Measurements from ENCODE around the gene CHN1.

CHN1 gene

GRCh38 chr2:175004980-175005732 is at the start of gene CHN1:
Gene CHN1 (minus strand): TSS chr2:175005381. CDS start chr2:175004912, 469 bp downstream.
- peak; percentile 55 for DNase-seq (ENCODE audit: low read depth)

DNA sequence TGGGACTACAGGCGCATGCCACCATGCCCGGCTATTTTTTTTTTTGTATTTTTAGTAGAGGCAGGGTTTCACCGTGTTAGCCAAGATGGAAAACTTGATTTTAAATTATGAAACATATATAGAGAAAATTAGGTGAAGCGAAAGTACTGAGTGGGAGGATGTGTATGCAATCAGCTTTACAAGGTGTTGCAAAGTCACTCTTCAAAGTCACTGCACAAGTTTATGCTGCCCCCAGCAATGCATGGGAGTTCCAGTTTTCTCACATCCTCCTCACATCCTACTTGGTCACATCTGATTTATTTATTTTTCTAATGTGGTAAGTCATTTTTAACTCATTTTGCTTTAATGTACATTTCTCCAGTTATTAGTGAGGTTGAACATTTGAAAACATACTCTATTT is 49.2 kb upstream of the CHN1 start:
- no peak for DNase-seq (ENCODE audit: low read depth)

GRCh38 chr2:175049661-175050060 is 44.5 kb upstream of the CHN1 start:
- no peak for DNase-seq (ENCODE audit: low read depth)

DNA sequence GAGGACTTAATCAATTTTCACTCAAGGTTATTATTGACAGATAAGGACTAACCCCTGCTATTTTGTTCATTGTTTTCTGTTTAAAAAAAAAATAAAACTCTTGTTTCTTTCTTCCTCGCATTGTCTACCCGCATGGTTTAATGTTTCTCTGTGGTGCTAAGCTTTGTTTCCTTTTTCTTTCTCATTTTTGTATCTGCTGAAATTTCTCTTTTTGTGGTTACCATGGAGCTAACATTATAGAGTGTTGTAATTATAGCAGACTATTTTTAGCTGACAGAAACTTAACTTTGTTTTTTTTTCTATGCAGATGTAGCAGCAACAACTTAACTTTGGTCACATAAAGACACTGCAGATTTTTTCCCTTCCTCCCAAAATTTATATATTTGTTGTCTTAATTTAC is 43.1 kb upstream of the CHN1 start:
- no peak for DNase-seq (ENCODE audit: low read depth)

DNA sequence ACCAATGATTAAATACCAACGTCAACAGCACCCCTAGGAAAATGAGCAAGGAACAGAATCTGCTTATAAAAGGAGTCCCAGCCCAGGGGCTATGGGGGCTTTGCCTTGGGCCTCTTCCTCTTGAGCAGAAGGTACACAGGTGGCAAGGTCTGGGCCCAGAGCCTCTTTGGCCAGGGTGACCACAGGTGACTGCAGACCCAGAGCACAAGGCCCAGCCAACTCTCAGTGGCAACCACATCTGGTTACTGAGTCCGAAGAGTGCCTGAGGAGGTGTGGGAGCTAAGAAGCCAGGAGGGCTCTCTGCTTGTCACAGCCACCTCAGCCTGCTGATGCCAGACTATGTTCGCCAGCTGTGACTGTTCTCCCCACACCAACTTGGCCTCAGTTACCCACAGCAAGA is 34.3 kb upstream of the CHN1 start:
- DNase-seq (ENCODE audit: low read depth), result no peak

DNA sequence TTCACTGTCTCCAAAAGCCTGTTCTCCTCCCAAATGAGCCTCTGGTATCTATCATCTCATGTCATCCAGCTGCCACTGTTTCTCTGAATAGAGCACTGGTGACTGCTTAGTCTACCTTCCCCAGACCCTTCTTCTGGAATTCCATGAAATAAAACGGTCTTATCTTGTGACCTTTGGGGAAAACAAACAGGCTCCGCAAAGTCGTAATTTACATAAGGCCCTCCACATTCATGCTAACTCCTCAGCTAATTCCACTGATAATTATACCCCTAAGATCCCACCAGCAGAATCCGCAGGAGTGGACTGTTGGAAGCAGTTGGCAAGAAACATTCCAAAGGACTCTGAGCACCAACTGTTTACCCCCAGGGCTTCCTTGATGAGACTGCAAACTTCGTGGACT is 33.9 kb upstream of the CHN1 start:
- no peak for DNase-seq (ENCODE audit: low read depth)

- DNase-seq (ENCODE audit: low read depth), result no peak
These were observed 32.8 kb upstream of the CHN1 start for GRCh38 chr2:175037941-175038340.

DNA sequence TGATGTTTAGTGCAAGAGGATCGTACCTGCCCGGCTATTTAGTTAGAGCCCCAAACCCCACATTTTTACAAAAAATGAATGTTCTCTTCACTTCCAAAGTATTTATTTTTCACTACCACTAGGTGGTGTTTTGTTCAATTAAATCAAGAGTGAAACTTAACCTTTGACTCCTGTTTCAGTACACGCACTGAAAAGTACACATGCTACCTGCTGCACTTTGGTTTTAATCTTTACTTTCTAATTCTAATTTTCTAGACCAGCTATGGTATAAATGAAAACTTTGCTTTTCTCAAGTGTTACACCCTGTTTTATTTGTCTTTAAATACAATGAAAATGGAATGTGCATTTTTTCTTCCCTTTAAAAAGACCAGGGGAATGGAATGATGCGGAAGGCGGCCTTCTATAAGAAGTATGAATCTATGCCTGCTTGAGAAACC is 31.4 kb upstream of the CHN1 start:
- no peak for DNase-seq (ENCODE audit: low read depth)

DNA sequence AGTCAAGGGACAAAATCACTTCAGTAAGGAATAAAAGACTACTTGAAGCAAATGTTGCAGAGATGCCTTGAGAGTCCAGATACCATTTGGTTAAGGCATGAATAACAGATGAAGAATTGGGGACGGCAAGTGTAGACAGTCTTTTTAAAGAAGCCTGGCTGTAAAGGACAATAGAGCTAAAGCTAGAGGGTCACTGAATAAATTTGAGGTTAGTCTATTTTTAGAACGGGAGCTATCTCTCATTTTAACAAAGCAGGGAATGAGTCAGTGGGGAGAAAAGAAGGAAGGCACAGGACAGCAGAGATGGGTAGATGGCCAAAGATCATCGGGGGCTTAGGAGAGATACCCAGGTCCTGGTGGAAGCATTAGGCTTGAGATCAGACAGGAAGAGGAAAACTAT is 30.6 kb upstream of the CHN1 start:
- DNase-seq (ENCODE audit: low read depth), result no peak

DNA sequence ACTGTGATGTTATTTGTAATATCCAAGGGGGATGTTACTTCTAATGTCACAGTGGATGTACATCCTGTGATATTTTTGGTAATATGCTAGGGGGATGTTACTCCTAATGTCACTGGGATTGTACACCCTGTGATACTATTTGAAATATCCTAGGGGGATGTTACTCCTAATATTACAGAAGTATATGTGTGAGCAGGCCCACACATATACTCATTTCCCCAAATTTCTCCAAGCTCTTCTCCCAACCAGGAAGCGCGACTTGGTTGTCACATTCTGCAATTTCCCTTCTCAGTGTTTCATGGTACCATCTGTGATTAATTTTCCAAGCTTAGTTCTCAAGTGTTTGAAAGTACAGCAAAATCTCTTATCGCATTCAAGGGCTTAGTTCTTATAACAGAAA is 29.5 kb upstream of the CHN1 start:
- no peak for DNase-seq (ENCODE audit: low read depth)

- no peak for DNase-seq (ENCODE audit: low read depth)
These were observed 25.4 kb upstream of the CHN1 start for GRCh38 chr2:175030380-175031271.

DNA sequence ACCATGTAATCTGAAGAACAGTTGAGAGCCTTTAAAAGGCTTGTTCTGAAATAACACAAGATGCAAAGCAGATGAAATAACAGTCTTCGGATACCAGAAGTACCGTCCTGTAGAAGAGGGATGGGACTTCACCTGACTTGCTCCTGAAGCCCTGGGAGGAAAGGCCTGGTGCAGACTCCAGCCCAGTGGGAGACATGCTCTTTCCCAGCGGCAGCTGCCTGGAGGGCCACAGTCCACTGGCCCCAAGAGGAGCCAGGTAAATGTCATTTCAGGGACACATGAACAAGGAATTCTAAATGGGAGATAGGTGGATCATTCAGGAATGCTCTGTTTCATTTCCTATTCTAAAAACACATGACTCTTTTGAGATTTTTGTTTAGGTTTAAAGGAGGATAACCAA is 22.6 kb upstream of the CHN1 start:
- no peak for DNase-seq (ENCODE audit: low read depth)

DNA sequence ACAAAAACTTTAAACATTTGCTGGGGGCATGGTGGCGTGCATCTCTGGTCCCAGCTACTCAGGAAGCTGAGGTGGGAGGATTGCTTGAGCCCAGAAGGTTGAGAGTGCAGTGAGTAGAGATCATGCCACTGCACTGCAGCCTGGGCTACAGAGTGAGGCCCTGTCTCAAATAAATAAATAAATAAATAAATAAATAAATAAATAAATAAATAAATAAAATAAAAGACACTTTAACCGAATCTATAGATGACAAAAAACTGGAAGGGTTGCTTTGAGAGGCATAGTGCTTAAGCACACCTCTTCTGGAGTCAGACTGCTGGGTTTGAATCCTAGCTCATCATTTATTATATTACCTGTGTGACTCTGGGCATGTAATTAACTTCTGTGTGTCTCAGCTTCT is 21.2 kb upstream of the CHN1 start:
- no peak for DNase-seq (ENCODE audit: low read depth)

- no peak for DNase-seq (ENCODE audit: low read depth)
These were observed 20.8 kb upstream of the CHN1 start for GRCh38 chr2:175025946-175026345.

DNA sequence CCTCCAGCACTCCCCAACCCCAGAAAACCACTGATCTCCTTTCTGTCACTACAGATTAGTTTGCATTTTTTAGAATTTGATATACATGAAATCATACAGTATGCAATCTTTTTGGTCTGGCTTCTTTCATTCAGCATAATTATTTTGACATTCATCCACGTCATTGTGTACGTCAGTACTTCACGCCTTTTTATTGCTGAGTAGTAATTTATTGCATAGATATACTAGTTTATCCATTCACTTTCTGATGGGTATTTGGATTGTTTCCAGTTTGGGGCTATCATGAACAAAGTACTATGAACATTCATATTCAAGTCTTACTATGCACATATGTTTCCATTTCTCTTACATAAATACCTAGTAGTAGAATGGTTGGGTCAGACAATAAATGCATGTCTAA is 20.1 kb upstream of the CHN1 start:
- DNase-seq (ENCODE audit: low read depth), result no peak

- DNase-seq (ENCODE audit: low read depth), result no peak
These were observed 17.7 kb upstream of the CHN1 start for GRCh38 chr2:175022923-175023322.

DNA sequence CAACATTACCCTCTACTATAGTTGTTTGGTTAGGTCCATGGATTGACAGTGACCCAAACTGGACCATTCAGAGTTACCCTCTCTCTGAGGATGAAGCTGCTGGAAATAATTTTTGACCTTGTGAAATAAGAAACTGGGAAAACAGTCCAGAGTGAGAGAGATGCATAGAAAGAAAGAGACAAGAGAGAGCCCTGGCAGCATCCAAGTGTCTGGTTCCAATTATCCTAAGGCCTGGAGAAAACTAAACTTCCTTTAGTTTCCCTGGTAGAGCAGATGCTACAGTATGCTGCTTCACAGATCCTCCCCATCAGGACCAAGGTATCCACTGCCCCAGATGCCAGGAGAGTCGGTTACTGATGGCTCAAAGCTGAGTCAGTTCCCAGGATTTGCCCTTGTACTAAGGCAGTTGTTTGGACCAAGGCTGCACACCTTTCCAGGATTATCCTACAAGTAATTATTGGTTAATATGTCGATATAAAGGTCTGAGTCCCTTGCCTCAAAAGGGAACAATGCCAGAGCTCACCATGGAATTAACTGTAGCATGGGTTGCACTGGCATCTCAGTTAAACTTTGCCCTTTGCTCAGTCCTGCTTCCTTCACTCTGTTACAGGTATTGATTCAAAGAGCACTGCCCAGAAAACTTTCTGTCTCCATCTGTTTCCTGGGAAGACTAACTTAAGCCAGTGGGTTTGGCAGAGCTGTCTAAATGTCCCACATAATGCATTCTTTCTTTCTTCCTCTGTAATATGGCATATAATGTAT is 14.6 kb upstream of the CHN1 start:
- DNase-seq (ENCODE audit: low read depth), result no peak

DNA sequence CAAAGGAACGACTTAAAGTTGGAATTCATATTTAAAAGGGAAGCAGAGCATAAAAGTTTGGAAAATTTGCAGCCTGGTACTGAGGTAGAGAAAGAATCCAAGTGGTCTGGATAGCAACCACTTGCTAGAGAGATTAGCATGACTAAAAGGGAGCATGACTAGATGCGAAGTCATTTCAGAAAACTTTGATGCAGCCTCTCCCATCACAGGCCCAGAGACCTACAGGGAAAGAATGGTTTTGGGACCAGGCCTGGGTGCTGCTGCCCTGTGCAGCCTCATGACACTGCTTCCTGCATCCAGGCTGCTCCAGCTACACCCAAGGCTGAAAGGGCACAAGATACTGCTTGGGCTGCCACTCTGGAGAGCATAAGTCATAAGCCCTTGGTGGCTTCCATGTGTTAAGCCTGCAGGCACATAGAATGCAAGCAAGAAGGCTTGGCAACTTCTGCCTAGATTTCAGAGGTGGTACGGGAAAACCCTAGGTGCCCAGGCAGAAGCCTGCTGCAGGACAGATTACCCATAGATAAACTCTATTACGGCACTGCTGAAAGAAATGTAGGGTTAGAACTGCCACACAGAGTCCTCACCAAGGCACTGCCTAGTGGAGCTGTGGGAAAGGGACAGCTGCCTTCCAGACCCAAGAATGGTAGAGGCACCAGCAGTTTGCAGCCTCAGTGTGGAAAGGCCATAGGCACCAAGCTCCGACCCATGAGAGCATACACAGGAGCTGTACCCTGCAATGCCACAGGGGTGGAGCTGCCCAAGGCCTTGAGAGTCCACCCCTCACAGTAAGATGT is 12.6 kb upstream of the CHN1 start:
- no peak for DNase-seq (ENCODE audit: low read depth)

DNA sequence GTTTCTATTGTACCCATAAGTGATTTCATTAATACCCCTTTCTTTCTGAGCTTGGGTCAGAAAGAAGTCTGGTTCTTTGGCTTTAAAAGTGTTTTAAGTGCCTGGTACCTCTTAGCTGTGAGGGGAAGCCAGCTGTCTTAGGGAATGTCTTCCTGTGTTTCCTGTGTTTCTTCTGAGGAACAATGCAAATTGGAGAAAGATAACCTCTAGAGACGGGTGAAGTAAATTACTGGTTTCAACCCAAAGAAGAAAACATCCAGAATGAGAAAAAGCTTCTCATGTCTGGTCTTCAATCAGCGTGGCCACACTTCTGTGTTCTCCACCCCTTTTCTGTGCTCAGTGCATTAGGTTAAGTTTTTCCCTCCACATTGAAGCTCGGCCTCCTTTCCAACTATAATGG is 10.2 kb upstream of the CHN1 start:
- no peak for DNase-seq (ENCODE audit: low read depth)

DNA sequence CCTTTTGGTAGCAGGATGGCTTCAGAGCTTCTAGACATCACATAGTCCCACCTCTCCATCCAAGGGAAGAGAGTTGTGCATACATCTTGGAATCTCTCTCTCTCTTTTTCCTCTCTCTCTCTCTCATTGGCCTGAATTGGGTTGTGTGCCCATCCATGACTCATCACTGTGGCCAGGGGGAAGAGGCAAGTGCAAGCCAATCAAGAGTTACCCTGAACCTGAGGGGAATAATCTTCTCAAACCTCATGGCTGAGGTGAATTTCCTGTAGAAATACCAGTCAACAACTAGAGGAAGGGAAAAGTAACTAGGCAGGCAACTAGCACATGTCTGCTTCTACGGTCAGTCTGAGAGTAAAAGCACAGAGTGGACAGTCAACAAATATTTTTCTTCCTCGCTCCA is 7.3 kb upstream of the CHN1 start:
- DNase-seq (ENCODE audit: low read depth), result no peak

DNA sequence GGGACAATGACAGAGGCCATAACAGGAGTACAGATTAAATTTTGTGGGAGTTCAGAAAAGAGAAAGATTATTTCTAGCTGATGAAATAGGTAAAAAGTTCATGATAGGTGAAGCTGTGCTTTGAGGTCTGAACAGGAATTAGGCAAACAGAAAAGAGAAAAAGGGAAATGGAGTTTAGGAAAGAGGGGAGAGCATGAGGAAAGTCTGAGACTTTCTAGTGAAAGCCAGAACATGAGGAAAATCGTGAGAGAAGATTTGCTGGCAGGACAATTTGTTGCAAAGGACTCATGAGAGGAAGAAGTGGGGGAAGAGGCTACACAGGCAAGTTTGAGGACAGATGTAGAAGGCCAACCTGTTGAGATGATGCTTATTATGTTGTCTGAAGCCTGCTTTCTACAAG is 6.3 kb upstream of the CHN1 start:
- no peak for DNase-seq (ENCODE audit: low read depth)

DNA sequence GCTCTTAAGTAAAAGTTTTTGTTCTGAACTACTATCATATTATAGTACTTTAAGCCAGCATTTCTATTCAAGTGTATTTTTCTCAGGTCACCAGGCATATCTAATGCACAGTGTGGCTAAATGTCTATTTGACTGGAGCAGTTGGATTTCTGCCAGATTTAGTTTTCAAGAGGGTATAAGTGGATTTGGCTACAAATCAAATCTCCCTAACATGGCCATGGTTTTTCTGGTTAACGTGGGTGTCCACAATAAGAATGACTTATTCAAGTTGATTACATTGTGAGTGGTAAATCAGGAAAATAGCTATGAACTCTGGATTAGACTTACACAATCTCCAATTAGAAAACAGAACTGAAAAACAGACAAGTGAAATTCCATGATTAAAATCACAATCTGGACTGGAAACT is 5.7 kb upstream of the CHN1 start:
- no peak for DNase-seq (ENCODE audit: low read depth)

All from T-helper 22 cell (primary cell).